ENCODE measurements around the gene MBNL1.
"Not testable (repeated sequence)": the region's sequence is repeated elsewhere in the genome, so short reads cannot be mapped to it uniquely, and the experiment has no call there.

Gene MBNL1

DNA sequence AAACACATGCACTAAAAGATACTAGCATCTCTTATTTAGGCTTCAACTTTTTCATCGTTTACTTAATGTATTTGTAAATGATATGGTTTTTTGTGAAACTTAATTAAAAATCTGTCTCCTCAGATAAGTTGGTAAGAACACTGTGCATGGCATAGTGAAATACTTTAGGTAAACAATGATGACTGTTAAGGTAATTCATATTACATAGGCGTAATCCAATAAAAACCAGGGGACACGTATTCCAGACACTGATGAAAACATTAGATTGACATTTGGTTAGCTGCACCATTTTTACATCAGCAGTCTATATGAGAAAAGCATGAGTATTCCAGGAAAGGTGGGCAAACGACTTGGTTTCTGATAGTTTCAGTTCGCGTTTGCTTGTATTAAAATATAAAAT, 170.0 kb downstream of the MBNL1 start:
- Histone ChIP-seq H3K9ac (no peak overlapping the region), H4K20me1 (peaks cover 15 to 87% (median 66%) of the 10 kb centered on the region in 11 experiments; a peak in 19 of 22 replicates), H3K4me3 (no peak overlapping the region), H3K27me3 (no peaks in the 10 kb centered on the region), H3K4me2 (no peak overlapping the region), H3K4me1 (peaks cover 4 to 43% (median 12%) of the 10 kb centered on the region in 10 experiments; a peak in 13 of 20 replicates), H3K9me3 (replicated peaks in 1 of 11) (peaks cover 17 to 21% (median 18%) of the 10 kb centered on the region in 11 experiments), H3K27ac (no peak overlapping the region), H3K36me3 (peaks cover 18 to 60% (median 45%) of the 10 kb centered on the region in 11 experiments)
- TF ChIP-seq Cebpa-rat (IDR thresholded peaks at IDR 0.05): no peak

- H4K20me1 ChIP-seq: peaks cover 20 to 96% (median 75%) of the 10 kb centered on the region in 11 experiments; a peak in 19 of 22 replicates
- not testable (repeated sequence) for H3K4me2 ChIP-seq; H3K9me3 ChIP-seq (replicated peaks in 1 of 11); H3K9ac ChIP-seq; H3K4me3 ChIP-seq; H3K27ac ChIP-seq; H3K27me3 ChIP-seq
- H3K4me1 ChIP-seq: peaks cover 4 to 45% (median 12%) of the 10 kb centered on the region in 10 experiments; a peak in 13 of 20 replicates
- H3K36me3 ChIP-seq: peaks cover 5 to 51% (median 35%) of the 10 kb centered on the region in 11 experiments
These were observed 171.5 kb downstream of the MBNL1 start for GRCh38 chr3:152440243-152440642.

- no peak overlapping the region for H3K9ac ChIP-seq
- H3K4me2 ChIP-seq: 0 out of 22 replicates have a peak overlapping the region, but pooled peaks of 2 of the 11 experiments have one; percentile 19 to 32
- TF ChIP-seq Cebpa-rat (IDR thresholded peaks at IDR 0.05): no peak
- no peak overlapping the region for H3K27ac ChIP-seq
- H3K4me1 ChIP-seq: peaks cover 0 to 24% (median 8%) of the 10 kb centered on the region in 10 experiments; a peak in 10 of 20 replicates
- H3K36me3 ChIP-seq: peaks cover 31 to 57% (median 47%) of the 10 kb centered on the region in 11 experiments
- H3K4me3 ChIP-seq: no peak overlapping the region
- no peaks in the 10 kb centered on the region for H3K9me3 ChIP-seq (replicated peaks in 1 of 11)
- peaks cover 14 to 89% (median 56%) of the 10 kb centered on the region in 11 experiments; a peak in 18 of 22 replicates for H4K20me1 ChIP-seq
- H3K27me3 ChIP-seq: no peaks in the 10 kb centered on the region
These were observed 174.7 kb downstream of the MBNL1 start for GRCh38 chr3:152443212-152444023.

GRCh38 chr3:152444029-152444641, 175.4 kb downstream of the MBNL1 start:
- H3K27ac ChIP-seq: no peak overlapping the region
- peaks cover 14 to 82% (median 50%) of the 10 kb centered on the region in 11 experiments; a peak in 18 of 22 replicates for H4K20me1 ChIP-seq
- no peak for TF ChIP-seq Cebpa-rat (IDR thresholded peaks at IDR 0.05)
- H3K36me3 ChIP-seq: peaks cover 32 to 57% (median 47%) of the 10 kb centered on the region in 11 experiments
- no peaks in the 10 kb centered on the region for H3K27me3 ChIP-seq
- H3K4me2 ChIP-seq: no peak overlapping the region
- H3K4me1 ChIP-seq: peaks cover 0 to 24% (median 8%) of the 10 kb centered on the region in 10 experiments; a peak in 10 of 20 replicates
- H3K9ac ChIP-seq: no peak overlapping the region
- no peaks in the 10 kb centered on the region for H3K9me3 ChIP-seq (replicated peaks in 1 of 11)
- H3K4me3 ChIP-seq: no peak overlapping the region

DNA sequence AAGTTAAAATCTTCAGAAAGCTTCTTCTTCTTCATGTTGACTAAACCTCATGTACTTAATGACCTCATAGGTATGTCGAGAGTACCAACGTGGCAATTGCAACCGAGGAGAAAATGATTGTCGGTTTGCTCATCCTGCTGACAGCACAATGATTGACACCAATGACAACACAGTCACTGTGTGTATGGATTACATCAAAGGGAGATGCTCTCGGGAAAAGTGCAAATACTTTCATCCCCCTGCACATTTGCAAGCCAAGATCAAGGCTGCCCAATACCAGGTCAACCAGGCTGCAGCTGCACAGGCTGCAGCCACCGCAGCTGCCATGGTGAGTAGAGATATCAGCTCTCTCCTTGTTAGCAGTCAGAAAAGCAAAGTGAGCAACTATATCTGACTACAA, 176.5 kb downstream of the MBNL1 start:
- H3K4me3 ChIP-seq: no peak overlapping the region
- H3K9ac ChIP-seq: no peak overlapping the region
- peaks cover 0 to 24% (median 8%) of the 10 kb centered on the region in 10 experiments; a peak in 10 of 20 replicates for H3K4me1 ChIP-seq
- no peak for TF ChIP-seq Cebpa-rat (IDR thresholded peaks at IDR 0.05)
- no peak overlapping the region for H3K27ac ChIP-seq
- no peak overlapping the region for H3K4me2 ChIP-seq
- peaks cover 43 to 57% (median 54%) of the 10 kb centered on the region in 11 experiments for H3K36me3 ChIP-seq
- H3K27me3 ChIP-seq: no peaks in the 10 kb centered on the region
- H4K20me1 ChIP-seq: peaks cover 14 to 71% (median 42%) of the 10 kb centered on the region in 11 experiments; a peak in 18 of 22 replicates
- no peaks in the 10 kb centered on the region for H3K9me3 ChIP-seq (replicated peaks in 1 of 11)

GRCh38 chr3:152446495-152446894, 177.8 kb downstream of the MBNL1 start:
- Histone ChIP-seq H3K27ac (no peak overlapping the region), H3K4me3 (no peak overlapping the region), H3K27me3 (no peaks in the 10 kb centered on the region), H3K4me2 (no peak overlapping the region), H4K20me1 (peaks cover 14 to 63% (median 38%) of the 10 kb centered on the region in 11 experiments; a peak in 18 of 22 replicates), H3K36me3 (peaks cover 55 to 70% (median 66%) of the 10 kb centered on the region in 11 experiments), H3K9me3 (replicated peaks in 1 of 11) (no peaks in the 10 kb centered on the region), H3K9ac (no peak overlapping the region), H3K4me1 (peaks cover 0 to 24% (median 8%) of the 10 kb centered on the region in 10 experiments; a peak in 10 of 20 replicates)
- TF ChIP-seq Cebpa-rat (IDR thresholded peaks at IDR 0.05): no peak

- peaks cover 12 to 56% (median 32%) of the 10 kb centered on the region in 11 experiments; a peak in 18 of 22 replicates for H4K20me1 ChIP-seq
- no peak overlapping the region for H3K27ac ChIP-seq
- H3K27me3 ChIP-seq: no peaks in the 10 kb centered on the region
- H3K4me2 ChIP-seq: no peak overlapping the region
- no peak overlapping the region for H3K9ac ChIP-seq
- peaks cover 65 to 80% (median 73%) of the 10 kb centered on the region in 11 experiments for H3K36me3 ChIP-seq
- TF ChIP-seq Cebpa-rat (IDR thresholded peaks at IDR 0.05): no peak
- H3K4me3 ChIP-seq: no peak overlapping the region
- peaks cover 0 to 15% (median 8%) of the 10 kb centered on the region in 10 experiments; a peak in 10 of 20 replicates for H3K4me1 ChIP-seq
- no peaks in the 10 kb centered on the region for H3K9me3 ChIP-seq (replicated peaks in 1 of 11)
These were observed 178.8 kb downstream of the MBNL1 start for GRCh38 chr3:152447511-152447910.

DNA sequence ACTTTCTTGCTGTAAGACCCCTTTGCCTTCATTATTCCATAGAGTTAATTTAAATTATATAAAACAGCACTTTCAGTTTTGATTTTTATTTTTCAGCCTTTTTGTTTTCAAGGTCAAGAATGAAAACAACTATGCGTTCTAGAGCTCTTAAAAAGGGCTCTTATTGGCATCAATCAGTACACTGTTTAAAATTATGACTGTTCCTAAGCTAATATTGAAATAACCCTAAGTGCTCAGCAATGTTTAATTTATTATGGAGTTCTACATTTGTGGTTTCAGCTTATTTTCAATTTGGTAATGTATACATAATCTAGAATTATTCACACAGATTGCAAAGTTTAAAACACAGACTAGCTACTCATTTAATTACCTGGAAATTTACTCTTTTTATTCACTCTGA, 179.4 kb downstream of the MBNL1 start:
- H3K27ac ChIP-seq: no peak overlapping the region
- no peak overlapping the region for H3K4me2 ChIP-seq
- no peak overlapping the region for H3K4me3 ChIP-seq
- no peaks in the 10 kb centered on the region for H3K9me3 ChIP-seq (replicated peaks in 1 of 11)
- peaks cover 14 to 50% (median 30%) of the 10 kb centered on the region in 11 experiments; a peak in 18 of 22 replicates for H4K20me1 ChIP-seq
- peaks cover 68 to 86% (median 76%) of the 10 kb centered on the region in 11 experiments for H3K36me3 ChIP-seq
- H3K4me1 ChIP-seq: peaks cover 0 to 9% (median 4%) of the 10 kb centered on the region in 10 experiments; a peak in 8 of 20 replicates
- H3K27me3 ChIP-seq: no peaks in the 10 kb centered on the region
- no peak overlapping the region for H3K9ac ChIP-seq
- TF ChIP-seq Cebpa-rat (IDR thresholded peaks at IDR 0.05): no peak

DNA sequence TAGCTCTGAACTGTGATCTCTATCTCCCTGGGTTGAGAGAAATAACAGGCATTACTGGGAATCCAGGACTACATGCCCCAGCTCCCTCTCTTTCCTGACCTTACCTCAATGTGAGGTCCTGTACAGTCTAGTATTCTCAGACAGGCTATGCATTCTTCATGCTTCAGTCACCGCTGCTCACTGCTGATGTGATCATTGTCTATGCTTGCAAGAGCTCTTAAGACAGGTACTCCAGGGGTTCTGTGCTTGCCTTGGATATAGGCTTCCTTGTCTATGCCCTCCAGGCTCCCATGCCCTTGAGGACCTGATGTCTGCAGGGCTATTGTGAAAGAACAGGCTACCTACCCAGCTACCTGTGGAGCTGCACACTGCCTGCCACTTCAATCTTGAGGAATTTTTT, 183.6 kb downstream of the MBNL1 start:
- Histone ChIP-seq H3K9ac (no peak overlapping the region), H3K4me3 (no peak overlapping the region), H3K27ac (no peak overlapping the region), H4K20me1 (peaks cover 0 to 19% (median 5%) of the 10 kb centered on the region in 11 experiments; a peak in 8 of 22 replicates), H3K36me3 (peaks cover 79 to 98% (median 87%) of the 10 kb centered on the region in 11 experiments), H3K4me1 (no peaks in the 10 kb centered on the region), H3K4me2 (no peak overlapping the region), H3K27me3 (no peaks in the 10 kb centered on the region), H3K9me3 (replicated peaks in 1 of 11) (no peaks in the 10 kb centered on the region; a peak in 1 of 22 replicates)
- TF ChIP-seq Cebpa-rat (IDR thresholded peaks at IDR 0.05): no peak

Measured in BLaER1 treated with 17β-estradiol and CSF1 and Interleukin-3, amounts not matched to agents 10 nM and 100 nM (cell line).